GM13976 (cell line): ENCODE measurements around the gene CLDN10.
A peak's percentile ranks its signal among the peaks of the same experiment; 100 is the strongest.

Source experiments
- DNase-seq: peaks from one replicate; pipeline ENCODE4 v3.0.0; 2012; ENCODE audit warnings: low spot score
- in situ Hi-C: fragments of 300-500 bp; cut with MboI; formaldehyde crosslinking; loops from one replicate; pipeline ENCODE4 v1.12.0; 2022; ENCODE audit warnings: low sequenced_read_pairs, mixed read lengths, inconsistent platforms; ENCODE audit not compliant: unreplicated experiment
- TF ChIP-seq, protein P1 (sequence below): IDR thresholded peaks from 2 replicates; pipeline ENCODE4 v1.5.1; 2012; ENCODE audit warnings: borderline replicate concordance, mild to moderate bottlenecking; ENCODE audit not compliant: insufficient read depth; ENCODE audit errors: extremely low read depth, missing control alignments, control extremely low read depth

Gene CLDN10

DNA sequence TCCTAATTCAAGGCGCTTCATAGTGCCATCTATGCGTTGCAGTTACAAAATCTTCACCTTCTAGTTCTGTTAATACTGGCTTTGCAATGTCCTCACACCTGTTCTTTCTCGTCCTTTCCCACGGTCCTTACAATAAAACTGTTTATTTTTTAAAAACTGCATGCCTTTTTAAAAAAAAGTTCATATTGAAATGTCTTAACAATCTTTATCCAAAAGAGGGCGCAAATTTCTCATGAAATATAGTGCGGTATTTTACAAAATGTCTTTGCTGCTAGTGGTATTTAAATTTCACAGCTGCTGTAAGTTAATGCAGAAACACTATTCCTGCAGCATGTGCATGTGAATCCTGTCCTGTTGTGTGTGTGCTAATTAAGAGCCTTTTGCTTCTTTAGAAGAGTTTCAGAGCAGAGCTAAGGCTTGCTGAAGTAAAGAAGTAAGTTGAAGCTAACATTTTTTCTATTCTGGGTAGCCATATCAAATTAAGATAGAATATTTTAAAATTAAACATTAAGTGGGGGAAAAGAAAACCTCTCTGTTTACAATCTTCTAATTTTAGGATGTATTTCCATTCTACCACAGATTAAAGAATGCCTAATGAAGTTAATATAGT lies 15.8 kb upstream of the CLDN10 start:
- TF ChIP-seq, protein P1, sequence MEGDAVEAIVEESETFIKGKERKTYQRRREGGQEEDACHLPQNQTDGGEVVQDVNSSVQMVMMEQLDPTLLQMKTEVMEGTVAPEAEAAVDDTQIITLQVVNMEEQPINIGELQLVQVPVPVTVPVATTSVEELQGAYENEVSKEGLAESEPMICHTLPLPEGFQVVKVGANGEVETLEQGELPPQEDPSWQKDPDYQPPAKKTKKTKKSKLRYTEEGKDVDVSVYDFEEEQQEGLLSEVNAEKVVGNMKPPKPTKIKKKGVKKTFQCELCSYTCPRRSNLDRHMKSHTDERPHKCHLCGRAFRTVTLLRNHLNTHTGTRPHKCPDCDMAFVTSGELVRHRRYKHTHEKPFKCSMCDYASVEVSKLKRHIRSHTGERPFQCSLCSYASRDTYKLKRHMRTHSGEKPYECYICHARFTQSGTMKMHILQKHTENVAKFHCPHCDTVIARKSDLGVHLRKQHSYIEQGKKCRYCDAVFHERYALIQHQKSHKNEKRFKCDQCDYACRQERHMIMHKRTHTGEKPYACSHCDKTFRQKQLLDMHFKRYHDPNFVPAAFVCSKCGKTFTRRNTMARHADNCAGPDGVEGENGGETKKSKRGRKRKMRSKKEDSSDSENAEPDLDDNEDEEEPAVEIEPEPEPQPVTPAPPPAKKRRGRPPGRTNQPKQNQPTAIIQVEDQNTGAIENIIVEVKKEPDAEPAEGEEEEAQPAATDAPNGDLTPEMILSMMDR, result peak; percentile 3
- no peak for DNase-seq
- in situ Hi-C loops, result loop anchor here (25.0 kb wide), 2 partner anchors 126 to 301 kb away; no protein-coding TSS in a partner anchor

DNA sequence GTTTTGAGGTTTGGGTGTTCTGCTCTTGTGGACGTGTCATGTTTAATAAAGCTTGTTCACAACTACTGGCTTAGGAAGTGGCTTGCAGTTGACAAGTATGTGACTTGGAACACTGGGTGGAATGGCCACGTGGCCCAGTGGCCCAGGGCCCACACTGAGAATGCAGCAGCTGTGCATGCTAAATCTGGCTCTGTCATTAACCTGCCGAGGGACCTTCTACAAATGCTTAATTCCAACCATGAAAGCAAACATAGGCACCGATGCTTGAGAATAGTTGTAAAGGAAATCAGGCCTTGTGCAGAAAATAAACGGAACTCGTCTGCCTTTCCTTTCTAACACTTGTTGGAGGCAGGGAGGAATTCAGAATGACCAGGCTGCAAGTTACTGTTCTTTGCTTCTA lies 11.6 kb upstream of the CLDN10 start:
- in situ Hi-C loops, result loop anchor here (25.0 kb wide), 2 partner anchors 121 to 296 kb away; no protein-coding TSS in a partner anchor

DNA sequence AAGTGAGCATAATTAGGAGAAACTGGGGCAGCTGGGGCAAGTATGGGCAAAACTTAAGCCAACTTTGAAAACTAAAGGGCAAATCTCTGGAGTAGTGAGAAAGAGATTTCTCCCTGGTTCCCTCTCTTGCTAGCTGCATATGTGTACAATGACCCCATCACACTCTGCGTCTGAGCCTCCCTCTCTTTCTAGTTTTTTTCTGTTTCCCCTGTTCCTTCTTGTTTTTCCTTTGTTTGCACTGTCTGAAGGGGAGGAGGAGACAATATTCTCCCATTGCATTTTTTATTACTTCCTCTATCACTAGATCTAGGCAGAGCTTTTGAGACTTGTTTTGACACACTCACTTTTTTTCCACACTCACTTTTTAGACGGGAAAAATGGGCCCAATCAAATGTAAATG lies 11.2 kb upstream of the CLDN10 start:
- no peak for DNase-seq
- in situ Hi-C loops, result loop anchor here (25.0 kb wide), 2 partner anchors 121 to 296 kb away; no protein-coding TSS in a partner anchor
- TF ChIP-seq, protein P1, result no peak

More for the DNA sequence above, 11.6 kb upstream of the CLDN10 start:
- DNase-seq, result no peak
- TF ChIP-seq, protein P1, result no peak

DNA sequence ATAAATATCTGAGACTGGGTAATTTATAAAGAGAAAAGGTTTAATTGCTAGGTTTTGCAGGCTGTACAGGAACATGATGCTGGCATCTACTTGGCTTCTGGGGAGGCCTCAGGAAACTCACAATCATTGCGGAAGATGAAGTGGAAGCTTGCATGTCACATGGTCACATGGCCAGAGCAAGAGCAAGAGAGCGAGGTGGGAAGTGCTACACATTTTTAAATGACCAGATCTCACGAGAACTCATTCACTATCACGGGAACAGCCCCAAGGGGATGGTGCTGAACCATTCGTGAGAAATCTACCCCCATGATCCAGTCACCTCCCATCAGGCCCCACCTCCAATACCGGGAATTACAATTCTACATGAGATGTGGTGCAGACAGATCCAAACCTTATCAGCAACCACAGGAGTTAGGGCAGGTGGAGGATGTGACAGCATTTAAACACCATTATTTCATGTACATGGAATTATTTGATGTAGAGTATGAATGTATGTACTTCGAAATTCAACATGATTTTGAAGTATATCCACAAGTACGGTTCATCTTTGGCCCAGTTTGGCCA lies 10.5 kb upstream of the CLDN10 start:
- TF ChIP-seq, protein P1, result no peak
- in situ Hi-C loops, result loop anchor here (25.0 kb wide), 2 partner anchors 120 to 295 kb away; no protein-coding TSS in a partner anchor
- no peak for DNase-seq

DNA sequence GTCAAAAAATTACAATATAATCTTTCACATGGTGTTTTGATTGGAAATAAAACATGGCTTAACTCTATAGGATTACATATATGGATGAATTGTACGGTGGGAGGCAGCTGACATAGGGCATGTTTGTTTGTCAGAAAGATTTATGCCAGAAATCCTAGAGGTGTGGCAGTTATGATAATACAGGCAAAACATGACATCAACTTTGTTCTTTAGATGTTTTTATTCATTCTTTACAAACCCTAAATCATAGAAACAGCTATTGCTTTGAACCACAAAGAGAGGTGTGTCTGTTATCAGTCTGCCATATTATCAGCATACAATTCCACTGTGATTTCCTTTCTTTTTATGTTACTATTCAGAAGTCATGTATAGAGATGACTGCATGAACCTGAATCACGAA lies 8.2 kb upstream of the CLDN10 start:
- DNase-seq, result no peak
- TF ChIP-seq, protein P1, result no peak
- in situ Hi-C loops, result loop anchor here (25.0 kb wide), 2 partner anchors 118 to 293 kb away; no protein-coding TSS in a partner anchor

DNA sequence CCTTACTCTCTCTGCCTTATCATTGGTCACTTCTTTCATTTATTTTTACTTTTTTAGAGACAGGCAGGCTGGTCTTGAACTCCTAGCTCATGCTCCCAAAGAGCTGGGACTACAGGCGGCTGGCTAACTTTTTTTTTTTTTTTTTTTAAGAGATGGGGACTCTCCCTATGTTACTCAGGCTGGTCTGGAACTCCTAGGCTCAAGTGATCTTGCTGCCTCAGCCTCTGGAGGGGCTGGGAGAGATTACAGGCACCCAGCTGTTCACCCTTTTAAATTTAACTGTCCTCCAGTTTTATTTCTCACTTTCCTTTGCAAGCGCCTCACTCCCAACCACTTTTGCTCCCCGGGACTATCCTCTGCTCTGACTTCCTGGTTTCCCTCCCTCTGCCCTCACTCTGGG lies 5.6 kb upstream of the CLDN10 start:
- in situ Hi-C loops, result loop anchor here (25.0 kb wide), 2 partner anchors 115 to 290 kb away; no protein-coding TSS in a partner anchor
- DNase-seq, result no peak
- TF ChIP-seq, protein P1, result no peak
